ENCODE data around the gene CAMKMT.

DNA sequence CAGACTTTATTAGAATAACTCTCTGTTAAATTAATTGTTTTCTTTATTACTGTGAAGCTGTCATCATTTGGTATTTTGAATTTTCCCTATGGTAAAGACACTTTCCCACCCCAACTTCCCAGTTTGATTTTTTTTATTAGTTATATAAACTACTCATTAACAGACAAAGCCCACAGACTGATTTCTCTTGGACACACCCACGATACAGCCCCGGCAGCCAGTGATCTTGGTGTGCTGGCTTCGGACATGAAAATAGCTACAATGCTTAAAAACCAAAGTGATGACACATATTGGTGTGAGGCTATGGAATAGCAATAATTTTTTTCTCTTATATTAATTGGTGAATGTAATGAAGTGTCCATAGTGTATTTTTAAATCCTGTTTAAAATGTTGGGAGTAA lies 354.4 kb downstream of the CAMKMT start:
- TF ChIP-seq CTCF (IDR thresholded peaks at IDR 0.05) (no peak), POLR2A (IDR thresholded peaks at IDR 0.05) (no peak), POLR2AphosphoS5 (IDR thresholded peaks at IDR 0.05) (no peak), EP300 (IDR thresholded peaks at IDR 0.05) (no peak)
